Activated CD4-positive, alpha-beta T cell treated with anti-CD3 and anti-CD28 coated beads, Interleukin-2, Interleukin-4, amounts not matched to agents 100 ng/mL and 50 ng/mL, durations not matched to agents 16 hours and 8 hours (primary cell): ENCODE results near the gene RPGRIP1.
"Not testable (repeated sequence)": the region's sequence is repeated elsewhere in the genome, so short reads cannot be mapped to it uniquely, and the experiment has no call there.

ENCODE experiments used
- DNase-seq: peaks from one replicate; pipeline ENCODE4 v3.0.0-alpha.2; 2020; ENCODE audit warnings: low spot score

Gene RPGRIP1

DNA sequence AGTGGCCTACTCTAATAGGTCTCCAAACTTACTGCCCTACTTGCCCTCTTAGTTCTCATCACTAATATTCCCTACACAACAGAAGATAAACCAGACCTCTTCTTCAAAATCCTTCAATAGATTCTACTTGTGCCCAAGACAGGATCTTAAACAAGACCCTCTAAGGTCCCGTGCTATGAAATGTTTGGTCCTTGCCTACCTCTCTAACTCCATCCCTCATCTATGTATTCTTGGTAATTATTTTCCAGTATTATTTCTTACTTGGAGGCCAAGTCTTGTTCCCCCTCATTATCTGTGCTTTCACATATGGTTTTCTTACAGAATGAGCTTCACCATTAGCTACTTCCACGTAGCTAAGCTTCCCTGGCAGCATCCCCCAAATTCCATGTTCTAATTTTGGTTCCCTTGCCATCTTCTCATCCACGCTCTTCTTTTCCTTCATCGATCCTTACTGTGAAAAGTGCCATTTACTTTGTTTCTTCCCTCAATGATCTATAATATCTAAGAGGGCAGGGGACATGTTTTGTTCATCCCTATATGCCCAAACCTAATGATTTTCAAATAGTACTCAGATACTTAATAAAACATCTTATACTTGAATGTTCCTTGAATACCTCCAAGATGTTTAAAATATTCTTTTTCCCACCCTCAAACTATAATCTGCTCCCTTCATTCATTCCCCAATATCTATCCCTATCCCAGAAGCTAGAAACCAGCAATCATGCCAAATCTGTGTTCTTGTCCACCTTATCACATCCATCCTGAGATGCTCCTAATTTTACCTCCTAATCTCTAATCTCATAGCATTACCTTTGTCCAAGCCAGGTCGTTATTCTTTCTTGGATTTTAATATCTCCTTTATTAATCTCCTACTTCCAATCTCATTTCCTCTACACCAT, 20.7 kb upstream of the RPGRIP1 start:
- DNase-seq, result no peak

DNA sequence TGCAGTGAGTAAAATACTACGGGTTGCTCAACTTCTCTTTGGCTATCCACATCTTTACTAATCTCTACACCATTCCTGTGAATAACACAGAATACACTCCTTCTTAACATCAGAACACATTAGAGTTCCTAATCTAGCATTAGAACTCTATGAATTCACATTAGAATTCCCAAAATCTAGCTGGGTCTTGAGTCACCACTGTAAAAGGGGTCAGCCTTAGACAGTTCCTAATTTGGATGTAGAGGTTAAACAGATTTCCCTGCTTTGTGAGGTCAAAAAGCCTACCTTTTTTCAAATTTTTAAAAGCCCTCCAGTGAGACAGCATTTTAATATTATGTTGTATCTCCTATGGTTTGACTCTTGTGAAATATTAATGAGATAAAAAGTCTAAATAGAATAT, 18.1 kb upstream of the RPGRIP1 start:
- DNase-seq, result no peak

DNA sequence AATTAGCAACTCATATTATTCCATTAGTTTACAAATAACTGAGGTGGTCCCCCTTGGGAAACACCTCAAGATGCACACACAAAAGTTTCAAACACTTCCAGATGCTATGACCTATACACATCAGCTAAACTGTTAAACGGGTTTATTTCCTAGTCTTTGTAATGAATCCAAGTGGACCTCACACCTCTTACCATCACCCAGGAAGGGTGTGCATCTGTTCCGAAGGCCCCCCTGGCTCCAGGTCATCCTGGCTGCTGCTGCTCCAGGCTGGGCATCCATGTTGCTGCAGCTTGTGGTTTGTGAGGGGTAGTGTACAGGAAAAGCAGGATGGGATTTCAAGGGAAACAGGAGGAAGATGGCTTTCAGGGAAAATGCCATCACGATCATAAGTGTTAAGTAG, 17.5 kb upstream of the RPGRIP1 start:
- DNase-seq, result no peak

DNA sequence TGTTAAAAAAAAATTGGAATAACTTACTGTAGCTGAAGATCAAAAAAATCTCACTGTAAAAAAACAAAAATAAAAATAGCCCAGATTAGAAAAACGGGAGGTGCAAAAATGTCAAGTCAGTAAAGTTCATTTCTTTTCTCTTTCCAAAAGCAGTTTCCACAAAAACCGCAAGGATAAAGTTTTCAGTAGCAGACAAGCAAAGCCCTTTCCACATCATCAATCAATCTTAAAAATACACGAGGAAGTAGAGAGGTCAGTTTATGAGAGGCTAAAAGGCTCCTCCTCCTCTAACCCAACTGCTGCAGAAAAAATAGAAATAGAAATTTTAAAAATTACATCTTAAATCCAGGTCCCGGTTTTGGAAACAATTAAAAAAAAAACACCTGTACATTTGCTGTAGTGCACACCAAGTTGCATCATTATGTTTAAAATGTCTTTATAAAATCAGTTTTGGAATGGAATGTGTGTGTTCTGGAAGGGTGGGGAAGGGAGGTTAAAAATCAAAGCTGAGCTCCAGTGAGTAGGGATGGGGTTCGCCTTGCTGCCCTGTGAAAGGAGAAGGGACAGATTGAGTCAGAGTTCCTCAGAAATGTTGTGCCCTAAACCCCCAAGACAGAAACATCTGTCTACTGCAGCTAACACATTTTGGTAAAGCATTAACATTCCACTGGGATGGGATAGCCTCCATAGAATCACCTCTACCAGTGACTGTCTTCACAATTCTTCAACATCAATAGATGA, 16.4 kb upstream of the RPGRIP1 start:
- no peak for DNase-seq

DNA sequence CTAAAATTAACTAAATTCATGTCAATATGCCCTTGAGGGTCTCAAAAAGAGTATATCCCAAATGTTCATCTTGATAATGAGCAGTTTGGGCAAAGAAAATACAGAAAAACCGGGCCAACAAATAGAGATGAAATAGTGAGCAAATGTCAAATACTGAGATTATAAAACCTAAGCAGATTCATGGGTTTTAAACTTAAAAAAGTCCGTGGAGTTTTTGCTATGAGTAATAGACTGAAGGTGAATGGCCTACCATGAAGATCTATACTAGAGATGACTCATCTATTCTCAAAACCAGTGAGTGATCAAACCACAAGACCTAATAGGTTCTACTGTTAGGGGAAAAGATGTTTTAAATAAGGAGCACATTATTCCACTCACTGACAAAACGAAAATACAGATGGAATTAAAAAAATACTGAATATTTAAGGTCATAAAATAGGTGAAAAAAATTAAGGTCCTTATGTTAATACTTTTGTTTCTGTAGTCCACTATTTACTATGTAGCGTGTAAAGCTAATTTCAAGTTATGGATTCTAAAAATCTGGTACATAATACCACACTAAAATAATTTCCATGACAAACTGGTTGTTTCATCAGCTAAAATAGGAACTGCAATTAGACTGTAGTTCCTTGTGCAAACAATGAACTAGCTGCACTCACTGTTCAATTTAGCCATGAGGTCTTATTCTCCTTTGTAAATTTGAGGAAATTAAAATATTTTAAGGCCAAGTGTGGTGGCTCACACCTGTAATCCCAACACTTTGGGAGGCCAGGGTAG, 15.7 kb upstream of the RPGRIP1 start:
- peak; percentile 85 for DNase-seq

DNA sequence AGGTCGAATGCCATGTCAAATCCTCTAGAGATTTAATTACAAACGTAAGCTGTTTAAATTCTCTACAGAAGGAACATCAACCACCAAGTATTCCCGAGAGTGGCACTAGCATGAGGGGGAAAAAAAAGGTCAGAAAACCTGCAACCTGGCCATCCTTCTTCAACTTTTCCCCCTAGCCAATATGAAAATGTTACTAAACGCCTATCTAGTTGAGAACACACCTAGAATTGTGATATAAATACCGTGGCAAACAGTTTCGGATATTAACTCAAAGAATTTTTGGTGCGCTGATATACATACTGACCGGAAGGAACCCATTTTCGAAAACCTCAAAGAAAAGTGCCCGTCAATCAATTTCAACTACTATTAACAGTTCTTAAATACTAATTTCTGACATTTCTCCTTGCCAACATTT, 12.4 kb upstream of the RPGRIP1 start:
- no peak for DNase-seq

DNA sequence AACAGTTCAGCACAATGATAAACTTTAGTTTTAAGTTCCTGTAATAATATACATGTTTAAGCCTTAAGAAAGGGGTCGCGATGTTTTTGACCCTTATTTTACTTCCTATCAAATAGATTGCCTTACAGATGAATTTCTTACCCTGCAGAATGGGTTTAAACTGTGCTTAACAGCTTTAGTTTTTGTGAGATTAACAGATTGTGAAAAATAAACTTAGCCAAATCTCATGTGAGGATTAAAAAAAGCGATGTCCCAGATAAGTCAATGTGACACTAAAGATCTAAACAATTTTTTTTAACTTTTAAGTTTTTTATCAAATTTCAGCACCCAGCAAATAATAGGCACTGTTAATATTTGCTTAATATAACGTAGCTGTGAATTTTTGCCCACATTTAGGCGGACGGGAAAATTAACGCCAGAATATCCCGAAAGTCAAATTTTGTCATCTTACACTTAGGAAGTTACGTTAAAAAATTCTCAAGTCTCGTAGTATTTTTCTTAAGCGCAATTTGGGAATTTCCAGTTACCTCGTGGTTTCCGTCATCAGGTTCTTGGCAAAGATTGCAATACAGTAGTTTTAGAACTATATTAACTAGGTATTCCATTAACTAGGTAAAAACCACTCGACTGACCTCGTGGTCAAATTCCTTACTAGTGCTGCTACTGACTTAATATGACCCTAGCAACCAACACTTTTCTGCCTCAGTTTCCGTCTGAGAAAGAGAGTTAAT, 11.8 kb upstream of the RPGRIP1 start:
- no peak for DNase-seq

- peak; percentile 59 for DNase-seq
These were observed 11.1 kb upstream of the RPGRIP1 start for GRCh38 chr14:21268617-21269251.

DNA sequence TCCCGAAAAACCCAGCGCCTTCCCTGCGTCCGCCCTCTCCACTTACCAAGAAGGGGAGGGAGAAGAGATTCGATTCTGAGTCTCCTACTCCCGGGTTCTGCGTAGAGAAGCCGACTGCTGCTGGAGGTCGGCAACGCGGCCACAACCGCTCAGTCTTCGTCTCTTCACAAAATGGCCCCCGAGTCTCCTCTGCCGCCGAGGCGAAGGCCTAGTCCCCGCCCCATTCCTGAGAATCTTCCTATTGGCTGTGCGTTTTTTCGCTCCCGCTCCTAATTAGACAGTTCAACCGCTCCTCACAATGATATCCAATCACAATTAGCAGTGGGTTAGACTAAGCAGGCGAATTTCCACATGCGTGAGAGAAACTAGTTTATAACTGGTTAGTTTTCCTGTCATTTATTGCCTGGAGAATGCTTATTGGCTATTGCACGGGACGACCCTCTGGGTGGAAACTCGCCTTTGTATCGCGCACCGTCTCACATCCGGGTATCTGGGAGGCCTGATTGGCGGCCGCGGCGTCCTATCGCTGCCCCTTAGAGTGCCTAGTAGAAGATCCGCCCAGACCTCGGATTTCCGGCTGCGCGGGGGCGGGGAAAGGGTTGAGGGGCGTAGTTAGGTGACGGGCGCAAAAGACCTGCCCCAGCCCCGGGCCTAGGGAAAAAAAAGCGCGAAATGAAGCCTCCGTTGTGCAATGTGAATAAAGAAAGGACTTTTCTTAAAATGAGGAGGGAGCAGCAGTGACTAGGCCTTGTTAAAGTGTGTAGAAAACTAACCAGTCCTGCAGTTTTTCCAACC, 10.4 kb upstream of the RPGRIP1 start, which contains the start of gene HNRNPC:
TSS of gene HNRNPC (minus strand) at position 191 of the 795 bp plus-strand sequence. CDS start 35,249 bp downstream, outside the sequence.
- DNase-seq, result peak; percentile 100

DNA sequence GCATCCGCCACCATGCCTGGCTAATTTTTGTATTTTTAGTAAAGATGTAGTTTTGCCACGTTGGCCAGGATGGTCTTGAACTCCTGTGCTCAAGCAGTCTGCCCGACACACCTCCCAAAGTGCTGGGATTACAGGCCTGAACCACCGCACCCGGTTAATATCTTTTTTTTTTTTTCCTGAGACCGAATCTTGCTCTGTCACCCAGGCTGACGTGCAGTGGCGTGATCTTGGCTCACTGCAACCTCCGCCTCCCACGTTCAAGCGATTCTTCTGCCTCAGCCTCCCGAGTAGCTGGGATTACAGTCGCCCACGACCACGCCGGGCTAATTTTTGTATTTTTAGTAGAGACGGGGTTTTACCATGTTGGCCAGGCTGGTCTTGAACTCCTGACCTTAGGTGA, 7.2 kb upstream of the RPGRIP1 start:
- DNase-seq, result not testable (repeated sequence)

DNA sequence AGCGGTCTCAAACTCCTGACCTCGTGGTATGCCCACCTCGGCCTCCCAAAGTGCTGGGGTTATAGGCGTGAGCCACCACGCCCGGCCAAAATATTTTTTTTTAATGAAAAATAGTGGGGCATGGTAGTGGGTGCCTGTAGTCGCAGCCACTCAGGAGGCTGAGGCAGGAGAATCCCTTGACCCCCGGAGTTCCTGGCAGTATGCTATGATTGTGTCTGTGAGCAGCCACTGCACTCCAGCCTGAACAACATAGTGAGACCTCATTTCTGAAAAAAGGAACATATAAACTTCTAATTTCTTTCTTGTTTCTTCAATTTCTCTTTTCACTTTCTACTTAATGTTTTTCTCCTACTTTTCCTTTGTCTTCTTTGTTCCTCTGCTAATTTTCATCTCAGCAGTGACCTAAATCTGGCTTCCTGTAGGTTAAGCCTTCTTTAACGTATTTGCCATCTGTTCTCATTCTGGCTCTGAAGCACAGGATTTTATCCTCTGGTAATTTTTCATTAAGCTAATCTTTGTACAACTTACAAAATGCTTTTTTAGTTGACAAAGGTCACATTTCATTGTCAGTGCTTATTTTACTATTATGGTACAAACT, 4.5 kb upstream of the RPGRIP1 start:
- DNase-seq, result no peak

DNA sequence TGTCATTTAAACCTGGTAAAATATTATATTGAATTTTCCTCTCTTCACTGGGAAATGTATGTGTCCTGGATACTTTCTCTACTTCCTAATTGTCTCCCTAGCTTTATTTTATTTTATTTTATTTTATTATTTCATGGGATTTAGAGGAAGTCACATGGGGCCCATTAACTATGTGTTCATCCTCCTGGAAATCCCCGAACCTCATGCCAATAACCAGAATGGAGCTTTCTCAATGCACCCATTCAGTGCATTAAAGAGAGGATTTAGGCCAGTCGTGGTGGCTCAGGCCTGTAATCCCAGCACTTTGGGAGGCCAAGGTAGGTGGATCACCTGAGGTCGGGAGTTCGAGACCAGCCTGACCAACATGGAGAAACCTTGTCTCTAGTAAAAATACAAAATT, 1.3 kb upstream of the RPGRIP1 start:
- DNase-seq, result no peak

- DNase-seq, result not testable (repeated sequence)
These were observed 2.0 kb downstream of the RPGRIP1 start for GRCh38 chr14:21281917-21282316.

DNA sequence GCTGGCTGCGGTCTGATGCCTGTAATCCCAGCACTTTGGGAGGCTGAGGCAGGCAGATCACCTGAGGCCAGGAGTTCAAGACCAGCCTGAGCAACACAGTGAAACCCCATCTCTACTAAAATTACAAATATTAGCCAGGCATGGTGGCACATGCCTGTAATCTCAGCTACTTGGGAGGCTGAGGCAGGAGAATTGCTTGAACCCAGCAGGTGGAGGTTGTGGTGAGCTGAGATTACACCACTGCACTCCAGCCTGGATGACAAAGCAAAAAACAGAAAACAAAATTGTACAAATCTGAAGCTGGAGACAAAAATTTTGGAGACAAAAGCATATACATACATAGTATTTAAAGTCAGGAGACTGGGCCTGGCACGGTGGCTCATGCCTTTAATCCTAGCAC, 6.6 kb downstream of the RPGRIP1 start:
- DNase-seq, result not testable (repeated sequence)

- DNase-seq, result no peak
These were observed 7.3 kb downstream of the RPGRIP1 start for GRCh38 chr14:21287168-21287567.

DNA sequence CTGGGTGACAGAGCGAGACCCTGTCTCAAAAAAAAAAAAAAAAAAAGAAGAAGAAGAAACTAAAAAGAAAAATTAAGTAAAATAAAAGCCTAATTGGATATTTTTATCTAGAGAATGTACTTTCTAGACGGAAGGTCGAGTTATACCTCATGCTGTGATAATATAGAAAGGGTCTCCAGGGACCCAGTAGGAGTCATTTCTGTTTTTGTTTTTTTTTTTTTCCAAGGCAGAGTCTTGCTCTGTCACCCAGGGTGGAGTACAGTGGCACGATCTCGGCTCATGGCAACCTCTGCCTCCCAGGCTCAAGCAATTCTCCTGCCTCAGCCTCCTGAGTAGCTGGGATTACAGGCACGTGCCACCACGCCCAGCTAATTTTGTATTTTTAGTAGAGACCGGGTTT, 14.1 kb downstream of the RPGRIP1 start:
- not testable (repeated sequence) for DNase-seq

DNA sequence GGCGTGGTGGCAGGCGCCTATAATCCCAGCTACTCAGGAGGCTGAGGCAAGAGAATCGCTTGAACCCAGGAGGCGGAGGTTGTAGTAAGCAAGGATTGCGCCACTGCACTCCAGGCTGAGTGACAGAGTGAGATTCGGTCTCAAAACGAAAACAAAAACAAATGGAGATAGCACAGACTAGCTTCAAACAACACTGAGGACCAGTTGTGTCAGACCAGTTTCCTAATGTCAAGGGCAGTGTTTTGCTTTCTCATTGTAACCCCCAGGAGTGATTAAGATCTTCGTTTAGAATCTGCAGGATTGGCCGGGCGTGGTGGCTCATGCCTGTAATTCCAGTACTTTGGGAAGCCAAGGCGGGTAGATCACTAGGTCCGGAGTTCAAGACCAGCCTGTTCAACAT, 18.5 kb downstream of the RPGRIP1 start:
- DNase-seq, result no peak

GRCh38 chr14:21299562-21300130, 19.8 kb downstream of the RPGRIP1 start:
- no peak for DNase-seq

DNA sequence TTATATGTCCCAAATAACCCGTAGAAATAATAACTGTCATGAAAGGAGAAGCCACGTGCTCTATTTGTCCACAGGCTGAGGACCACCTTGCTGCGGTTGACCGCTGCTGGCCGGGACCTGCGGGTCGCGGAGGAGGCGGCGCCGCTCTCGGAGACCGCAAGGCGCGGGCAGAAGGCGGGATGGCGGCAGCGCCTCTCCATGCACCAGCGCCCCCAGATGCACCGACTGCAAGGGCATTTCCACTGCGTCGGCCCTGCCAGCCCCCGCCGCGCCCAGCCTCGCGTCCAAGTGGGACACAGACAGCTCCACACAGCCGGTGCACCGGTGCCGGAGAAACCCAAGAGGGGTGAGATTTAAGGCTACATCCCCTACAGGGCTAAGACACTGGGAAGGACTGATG, 21.0 kb downstream of the RPGRIP1 start:
- no peak for DNase-seq
